Measurements from ENCODE around the gene CDH13.

DNA sequence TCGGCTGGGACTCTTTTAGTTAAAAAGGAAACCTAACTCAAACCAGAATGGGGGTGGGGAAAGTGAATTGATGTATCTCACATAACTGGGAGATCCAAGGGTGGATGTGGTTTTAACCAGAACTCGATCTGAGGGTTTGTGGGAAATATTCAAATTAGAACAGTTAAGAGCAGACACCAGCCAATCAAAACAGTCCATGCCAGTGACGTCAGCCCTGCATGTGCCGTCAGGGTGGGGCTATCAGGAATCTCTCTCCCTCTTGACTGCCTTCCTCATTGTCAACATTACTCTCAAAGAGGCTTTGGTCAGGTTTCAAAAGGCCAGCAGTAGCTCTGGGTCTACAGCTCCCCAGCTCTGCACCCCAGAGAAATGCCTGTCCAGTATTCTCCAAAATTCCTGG is 1086.8 kb downstream of the CDH13 start:
- TF ChIP-seq CTCF (conservative IDR thresholded peaks at IDR 0.05; ENCODE audit: low read length): no peak
- TF ChIP-seq EZH2phosphoT487 (IDR thresholded peaks at IDR 0.05; ENCODE audit: borderline replicate concordance, low read depth, low read length): no peak

Measured in OCI-LY7 (cell line).